ENCODE measurements around the gene LRRC47. TPM values are rescaled to one million over a fixed set of nuclear protein-coding genes. Genes with fewer than 3 reads are reported as not detected.

Gene LRRC47
- total RNA-seq, 1 donor from 2014 or later, result 54.0 TPM

DNA sequence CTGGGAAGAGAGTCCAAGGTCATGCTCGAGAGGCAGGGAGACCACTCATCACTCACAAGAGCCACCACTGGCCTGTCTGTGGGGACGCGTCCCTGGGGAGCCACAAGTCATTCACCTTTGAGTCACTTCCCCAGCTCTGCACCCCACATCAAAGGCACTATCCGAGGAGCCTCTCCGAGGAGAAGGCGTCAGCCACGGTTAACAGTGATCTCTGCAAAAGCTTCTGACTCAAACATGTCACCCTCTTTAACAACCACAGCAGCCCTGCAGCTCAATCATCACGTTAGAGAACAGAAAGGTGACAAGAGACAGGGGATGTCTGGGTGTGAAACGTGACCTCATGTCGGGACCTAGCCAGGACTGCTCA, 9.0 kb downstream of the LRRC47 start:
- DNase-seq (ENCODE audit: low spot score), result no peak

DNA sequence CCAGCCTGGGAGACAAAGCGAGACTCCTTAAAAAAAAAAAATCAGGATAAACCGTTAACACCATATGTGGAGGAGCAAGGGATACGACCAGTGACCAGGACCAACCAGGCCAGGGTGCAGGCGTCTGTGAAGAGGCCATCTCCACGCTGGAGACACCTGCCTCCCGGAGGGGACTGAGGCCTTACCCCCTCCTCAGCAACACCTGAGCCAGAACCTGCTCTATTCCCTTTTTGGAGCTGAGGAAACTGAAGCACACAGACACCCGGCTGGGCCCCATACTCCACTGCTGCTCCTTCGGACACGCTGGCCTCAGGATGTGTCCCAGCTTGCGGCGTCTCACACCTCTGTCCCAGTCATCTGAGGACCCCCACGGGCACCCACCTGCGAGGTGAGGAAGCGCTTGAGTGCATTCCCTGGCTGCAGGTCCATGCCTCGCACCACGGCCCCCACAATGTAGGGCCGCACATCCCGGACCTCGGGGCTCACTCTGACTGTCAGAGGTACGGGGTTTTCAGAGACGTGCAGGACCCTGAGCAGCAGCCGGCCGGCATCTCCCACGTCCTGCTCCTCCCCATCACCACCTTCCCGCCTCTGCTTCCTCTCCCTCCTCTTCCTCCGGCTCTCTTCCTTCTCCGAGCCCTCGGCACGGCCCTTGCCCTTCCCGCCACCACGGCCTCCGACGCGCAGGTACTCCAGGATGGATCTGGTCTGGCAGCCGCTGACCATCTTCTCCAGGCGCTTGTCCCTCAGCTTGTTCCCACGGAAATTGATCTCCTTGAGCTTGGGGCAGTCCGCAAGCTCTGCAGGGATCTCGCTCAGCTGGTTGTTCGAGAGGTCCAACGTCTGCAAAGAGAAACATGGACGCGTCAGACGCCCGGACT, 9.6 kb downstream of the LRRC47 start:
- DNase-seq (ENCODE audit: low spot score), result no peak

DNA sequence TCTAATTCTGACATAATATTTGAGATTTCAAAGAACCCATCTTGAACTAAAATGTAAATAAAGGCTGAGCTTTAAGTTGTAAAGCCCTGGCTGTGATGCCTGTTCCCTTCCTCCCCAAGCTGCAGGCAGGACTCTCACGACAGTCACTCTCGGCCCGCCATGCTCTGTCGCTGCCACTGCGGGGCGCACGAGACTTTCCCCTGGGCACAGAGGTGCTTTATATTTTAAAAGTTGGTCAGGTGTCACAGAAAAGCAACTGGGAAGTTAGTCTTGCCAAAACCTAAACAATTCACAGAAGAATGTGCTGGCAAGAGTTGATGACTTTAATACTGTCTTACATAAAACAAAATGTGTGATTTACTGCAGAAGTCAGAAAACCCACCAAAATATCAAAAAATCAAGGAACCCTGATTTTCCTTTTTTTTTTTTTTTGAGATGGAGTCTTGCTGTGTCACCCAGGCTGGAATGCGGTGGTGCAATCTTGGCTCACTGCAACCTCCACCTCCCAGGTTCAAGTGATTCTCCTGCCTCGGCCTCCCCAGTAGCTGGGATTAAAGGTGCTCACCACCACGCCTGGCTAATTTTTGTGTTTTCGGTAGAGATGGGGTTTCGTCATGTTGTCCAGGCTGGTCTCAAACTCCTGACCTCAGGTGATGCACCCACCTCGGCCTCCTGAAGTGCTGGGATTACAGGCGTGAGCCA, 10.7 kb downstream of the LRRC47 start:
- DNase-seq (ENCODE audit: low spot score), result no peak

DNA sequence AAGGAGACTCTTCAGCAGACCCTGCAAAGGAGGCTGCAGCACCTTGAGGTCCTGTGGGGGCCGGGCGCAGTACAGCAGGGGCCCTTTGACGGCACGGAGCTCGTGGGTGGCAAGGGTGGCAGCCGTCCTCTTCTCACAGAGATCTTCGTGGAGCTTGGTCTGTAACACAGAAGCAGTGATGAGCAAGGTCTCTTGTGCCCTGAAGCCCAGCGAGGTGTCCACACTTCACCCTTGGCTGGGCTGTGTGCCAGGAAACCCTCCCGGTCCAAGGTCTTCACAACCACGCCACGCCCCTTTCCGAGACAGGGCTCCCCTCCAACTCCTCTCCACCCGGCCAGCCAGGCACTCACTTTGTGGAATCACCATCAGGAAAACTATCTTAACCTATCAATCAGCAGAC, 11.3 kb downstream of the LRRC47 start:
- no peak for DNase-seq (ENCODE audit: low spot score)

DNA sequence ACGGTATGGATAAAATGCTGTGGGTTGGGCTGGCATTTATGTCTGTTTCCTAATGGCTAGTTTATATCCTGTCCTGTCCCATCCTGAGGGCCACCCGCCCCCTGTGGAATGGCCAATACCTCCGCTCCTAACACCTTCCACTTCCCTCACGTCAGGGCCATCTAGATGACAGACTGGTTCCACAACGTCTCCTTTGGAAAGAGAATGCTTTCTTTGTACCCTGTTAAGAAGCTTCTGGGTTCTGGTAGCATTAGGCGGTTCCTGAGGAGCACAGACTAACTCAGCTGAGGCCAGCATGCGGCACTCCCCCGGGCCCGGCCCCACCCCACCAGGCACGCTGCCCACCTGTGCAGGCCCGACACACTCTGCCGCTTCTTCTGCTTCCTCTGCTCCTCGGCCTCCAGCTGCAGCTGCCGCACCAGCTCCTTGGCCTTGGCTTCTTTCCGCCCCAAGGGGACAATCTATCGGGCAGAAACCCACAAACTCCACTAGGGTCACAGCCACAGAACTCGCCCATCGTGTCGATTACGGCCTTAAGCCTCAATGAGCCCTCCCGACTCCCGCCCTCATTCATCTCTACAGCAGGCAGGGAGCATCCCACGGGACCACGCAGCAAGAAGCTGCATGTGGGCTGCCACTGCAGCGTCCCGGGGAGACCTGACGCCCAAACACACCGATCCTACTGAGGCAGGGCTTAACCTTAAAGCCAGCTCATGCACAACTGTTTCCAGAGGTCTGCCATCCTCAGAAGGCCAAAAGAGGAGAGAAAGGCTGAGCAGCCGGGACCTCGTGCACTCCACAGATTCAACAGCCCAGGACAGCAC, 12.4 kb downstream of the LRRC47 start:
- DNase-seq (ENCODE audit: low spot score), result no peak

DNA sequence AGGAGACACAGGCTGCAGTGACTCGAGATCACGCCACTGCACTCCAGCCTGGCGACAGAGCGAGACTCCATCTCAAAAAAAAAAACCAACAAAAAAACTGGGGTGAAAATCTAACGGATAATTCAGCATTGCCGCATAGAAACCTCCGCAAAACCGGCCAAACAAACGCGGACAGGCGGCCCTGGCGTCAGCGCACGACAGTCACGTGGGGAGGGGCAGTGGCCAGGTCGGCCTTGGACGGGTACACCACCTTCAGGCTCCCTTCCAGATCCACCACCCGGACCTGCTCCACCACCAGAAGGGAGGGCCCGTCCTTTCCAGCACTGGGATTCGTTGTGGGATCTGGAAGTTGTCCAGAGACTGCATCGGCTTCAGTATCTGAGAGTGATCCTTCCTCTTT, 15.4 kb downstream of the LRRC47 start:
- no peak for DNase-seq (ENCODE audit: low spot score)

GRCh38 chr1:3779912-3780416, 16.3 kb downstream of the LRRC47 start:
- DNase-seq (ENCODE audit: low spot score), result no peak

GRCh38 chr1:3779265-3779911, 16.9 kb downstream of the LRRC47 start:
- no peak for DNase-seq (ENCODE audit: low spot score)

DNA sequence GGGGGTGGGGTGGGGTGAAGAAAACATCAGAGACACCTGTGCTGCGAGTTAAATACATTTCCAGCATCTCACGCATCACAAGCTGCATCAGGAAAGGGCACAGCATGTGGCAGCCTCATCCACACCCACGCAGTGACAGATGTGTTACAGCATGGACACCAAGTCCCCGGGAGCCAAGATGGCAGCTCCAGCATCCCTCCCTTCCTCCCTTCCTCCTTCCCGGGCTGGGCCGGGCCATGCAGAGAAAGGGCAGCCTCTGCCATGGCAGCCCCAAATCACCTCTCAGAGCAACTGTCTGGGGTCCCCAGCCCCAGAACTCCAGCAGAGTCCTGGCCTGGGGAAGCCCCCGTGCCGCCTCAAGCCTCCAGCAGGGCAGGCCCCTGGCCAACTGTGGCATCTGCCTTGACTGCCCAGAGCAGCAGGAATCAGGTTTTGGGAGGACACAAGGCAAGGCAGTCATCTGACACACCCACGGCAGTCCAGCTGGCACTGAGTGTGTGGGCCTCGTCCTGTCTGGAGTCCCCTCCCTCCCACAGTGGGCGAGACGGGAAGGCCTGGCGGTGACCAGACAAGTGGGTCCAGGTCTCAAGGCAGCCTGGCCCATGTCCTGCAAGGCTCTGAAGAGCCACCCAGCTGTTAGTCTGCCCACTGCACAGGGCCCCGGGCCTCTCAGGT, 17.6 kb downstream of the LRRC47 start:
- DNase-seq (ENCODE audit: low spot score), result no peak

DNA sequence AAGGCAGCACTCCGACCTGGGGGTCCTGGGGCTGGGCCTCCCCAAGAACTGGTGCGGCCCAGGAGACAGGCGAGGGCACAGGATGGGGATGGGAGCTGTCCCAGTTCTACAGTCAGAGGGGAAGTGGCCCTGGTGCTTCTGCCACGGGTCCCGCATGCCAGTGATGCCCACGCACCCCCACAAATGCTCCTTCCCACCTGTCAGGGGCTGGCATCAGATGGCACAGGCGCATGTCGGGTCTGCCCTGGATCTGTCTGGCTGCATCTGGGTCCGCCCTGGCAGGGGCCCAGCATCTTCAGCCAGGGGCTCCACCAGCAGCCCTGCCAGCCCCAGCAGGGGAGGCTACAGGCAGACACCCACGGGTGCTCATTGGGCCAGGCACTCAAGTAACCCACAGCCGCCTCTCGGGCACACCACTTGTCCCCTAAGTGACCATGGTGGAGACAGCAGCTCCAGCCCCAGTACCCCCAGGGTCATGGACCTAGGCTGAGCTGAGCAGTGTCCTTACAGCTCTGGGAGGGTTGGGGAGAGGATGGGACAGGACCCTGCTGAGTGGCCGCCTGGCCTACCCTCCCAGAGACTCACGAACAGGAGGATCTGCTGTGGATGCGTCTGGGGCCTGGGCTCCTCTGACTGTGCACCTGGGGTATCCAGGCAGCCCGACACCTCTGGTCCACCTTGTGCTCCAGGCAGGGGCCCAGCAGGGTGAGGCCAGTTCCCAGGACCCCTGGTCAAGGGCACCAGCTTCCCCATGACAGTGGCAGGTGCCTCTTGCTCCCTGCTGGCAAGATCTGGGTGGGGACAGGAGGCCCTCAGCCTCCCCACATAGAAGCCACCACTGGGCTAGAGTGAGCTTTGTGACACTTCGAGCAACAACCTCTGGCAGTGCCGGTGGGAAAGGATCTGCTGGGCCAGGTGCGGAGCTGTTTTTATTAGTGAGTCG, 18.4 kb downstream of the LRRC47 start:
- no peak for DNase-seq (ENCODE audit: low spot score)

DNA sequence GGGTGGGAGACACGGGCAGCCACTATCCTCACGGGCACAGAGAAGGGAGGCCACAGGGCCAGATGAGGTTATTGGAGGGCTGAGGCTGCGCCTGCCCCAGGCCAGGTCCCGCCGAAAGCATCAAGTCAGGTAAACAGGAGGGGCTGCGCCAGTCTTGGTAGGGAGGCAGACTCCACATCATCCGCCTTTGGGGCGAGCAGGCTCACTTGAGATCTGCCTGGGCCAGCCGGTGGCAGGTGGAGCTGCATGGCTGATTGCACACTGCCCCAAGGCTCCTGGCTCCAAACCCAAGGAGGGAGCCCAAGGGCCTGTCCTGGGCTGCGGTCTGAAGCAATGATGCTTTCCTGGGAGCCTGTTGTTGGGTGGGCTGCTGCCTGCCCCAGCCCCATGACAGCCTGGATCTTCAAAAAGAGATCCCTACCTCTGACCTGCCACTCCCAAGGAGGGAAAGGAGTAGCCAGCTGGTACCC, 19.2 kb downstream of the LRRC47 start:
- no peak for DNase-seq (ENCODE audit: low spot score)

- DNase-seq (ENCODE audit: low spot score), result no peak
Observed at GRCh38 chr1:3776231-3776961, 19.9 kb downstream of the LRRC47 start.

DNA sequence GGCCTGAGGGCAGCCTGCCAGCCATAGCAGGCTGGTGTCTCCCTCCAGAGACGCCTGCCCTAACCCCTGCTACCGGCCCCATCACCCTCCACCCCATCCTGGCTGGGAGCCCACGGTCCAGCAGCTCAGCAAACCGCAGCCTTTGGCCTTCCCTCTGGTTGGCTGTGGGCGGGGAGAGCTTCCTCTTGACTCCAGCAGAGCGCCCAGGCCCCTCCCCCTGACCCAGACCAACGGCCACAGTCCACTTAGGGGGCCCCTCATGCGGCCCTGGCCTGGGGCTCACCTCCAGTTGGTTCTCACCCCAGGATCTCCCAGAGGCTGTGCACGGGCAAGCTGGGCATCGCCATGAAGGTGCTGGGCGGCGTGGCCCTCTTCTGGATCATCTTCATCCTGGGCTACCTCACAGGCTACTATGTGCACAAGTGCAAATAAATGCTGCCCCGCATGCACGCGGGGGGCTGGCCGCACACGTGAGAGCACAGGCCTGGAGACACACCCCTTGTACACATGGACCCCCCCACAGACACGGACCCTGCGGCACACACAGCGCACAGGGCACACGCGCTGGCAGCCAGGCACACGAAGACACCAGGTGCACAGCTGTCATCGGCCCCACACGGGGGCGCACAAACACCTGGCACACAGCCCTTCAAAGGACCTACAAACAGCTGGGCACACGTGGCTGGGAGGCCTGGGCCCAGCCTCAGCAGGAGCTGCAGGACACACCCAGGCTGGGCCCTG, 20.6 kb downstream of the LRRC47 start:
- no peak for DNase-seq (ENCODE audit: low spot score)

GRCh38 chr1:3774946-3775489, 21.3 kb downstream of the LRRC47 start:
- DNase-seq (ENCODE audit: low spot score), result no peak

GRCh38 chr1:3774276-3774945, 21.9 kb downstream of the LRRC47 start:
- no peak for DNase-seq (ENCODE audit: low spot score)

GRCh38 chr1:3773572-3774275, 22.6 kb downstream of the LRRC47 start:
- DNase-seq (ENCODE audit: low spot score), result no peak

Data from ureter (tissue), 1 donor.